ENCODE results near the gene XDH.

Gene XDH

DNA sequence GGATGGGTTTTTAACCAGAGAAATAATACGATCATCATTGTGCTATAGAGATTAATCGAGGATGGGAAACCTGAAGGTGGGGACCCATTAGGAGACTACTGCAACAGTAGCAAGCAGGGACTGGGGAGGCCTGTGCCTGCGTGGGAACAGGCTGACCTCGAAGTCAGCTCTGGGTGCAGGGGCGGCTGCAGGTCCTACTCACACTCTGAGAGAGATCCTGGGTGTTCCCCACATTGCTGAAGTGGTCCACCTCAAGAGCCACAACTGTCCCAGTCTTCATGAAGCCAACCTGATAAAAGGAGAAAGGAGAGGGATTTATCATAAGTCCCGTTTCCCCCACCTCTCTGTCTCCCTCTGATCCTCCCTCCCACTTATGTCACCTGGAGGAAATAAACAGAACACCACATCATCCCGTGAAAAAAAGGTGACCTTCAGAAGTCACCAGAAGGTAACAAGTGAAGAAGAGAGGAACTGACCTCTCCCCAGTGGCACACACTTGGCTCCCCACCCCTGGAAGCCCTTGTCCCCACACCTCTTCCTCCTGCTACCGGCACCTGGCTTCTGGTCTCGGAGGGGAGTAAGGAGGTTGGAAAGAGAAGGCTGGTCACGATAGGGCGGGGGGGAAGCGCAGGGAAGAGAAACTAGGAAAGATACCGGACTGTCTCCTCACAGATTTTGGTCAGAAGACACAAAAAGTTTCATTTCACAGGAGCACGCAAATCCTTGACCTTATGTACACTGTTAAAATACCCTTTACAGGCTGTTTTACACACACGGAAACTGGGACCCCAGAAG is 50.4 kb downstream of the XDH start:
- peak; percentile 30 for DNase-seq

GRCh38 chr2:31362581-31362980 is 52.0 kb downstream of the XDH start:
- no peak for DNase-seq

- DNase-seq, result no peak
Observed at GRCh38 chr2:31359229-31359628, 55.3 kb downstream of the XDH start.

DNA sequence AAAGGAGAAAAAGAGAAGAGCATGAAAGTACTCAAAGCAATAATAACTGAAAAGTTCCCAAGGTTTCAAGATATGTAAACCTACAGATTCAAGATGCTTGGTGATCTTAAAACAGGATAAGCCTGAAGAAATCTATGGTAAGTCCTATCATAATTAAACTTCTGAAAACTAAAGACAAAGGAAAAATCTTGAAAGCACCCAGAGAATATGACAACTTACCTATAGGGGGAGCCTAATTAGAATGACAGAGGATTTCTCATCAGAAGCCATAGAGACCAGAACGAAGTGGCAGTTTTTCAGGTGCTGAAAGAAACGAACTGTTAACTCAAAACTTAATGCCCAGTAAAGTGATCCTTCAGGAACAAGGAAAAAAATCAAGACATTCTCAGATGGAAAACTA is 59.7 kb downstream of the XDH start:
- no peak for DNase-seq

- no peak for DNase-seq
Observed at GRCh38 chr2:31353179-31353578, 61.4 kb downstream of the XDH start.

DNA sequence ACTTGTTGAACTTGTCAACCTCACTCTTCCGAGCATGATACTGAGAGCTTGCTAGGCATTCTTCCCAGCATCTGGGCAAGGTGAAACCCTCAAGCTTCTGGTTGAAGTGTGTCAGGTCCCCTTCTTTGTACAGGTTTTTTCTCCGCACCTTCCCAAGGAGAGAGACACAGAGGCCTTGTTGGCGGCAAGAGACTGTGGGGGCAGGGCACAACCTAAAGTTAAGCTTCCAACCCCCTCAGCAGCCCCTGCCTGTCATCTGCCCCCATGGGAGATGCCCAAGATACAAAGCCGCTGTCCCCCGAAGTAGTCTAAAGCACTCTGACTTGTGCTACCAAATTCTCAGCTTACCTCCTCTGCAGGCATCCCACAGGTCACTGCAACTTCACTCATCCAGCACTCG is 64.9 kb downstream of the XDH start:
- DNase-seq, result peak; percentile 24

GRCh38 chr2:31349160-31349559 is 65.4 kb downstream of the XDH start:
- no peak for DNase-seq

DNA sequence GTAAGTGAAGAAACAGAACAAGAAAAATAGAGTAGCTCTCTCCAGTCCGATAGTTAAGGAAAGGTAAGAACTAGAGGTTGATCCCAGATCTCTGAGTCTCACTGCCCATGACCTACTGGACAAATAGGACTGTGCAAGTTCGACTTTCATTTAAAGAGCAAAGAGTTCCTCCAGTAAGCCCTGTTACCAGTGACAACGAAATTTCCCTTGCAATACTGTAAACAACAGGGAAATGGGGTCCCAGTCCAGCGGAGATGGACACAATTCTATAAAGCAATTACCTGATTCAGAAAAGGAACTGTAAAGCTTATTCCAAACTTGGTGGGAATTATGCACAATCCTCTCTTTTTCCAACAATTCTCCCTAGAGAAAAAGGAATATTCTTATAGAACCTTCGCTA is 65.9 kb downstream of the XDH start:
- DNase-seq, result no peak

- DNase-seq, result no peak
Observed at GRCh38 chr2:31347750-31348149, 66.8 kb downstream of the XDH start.

- DNase-seq, result peak; percentile 21
Observed at GRCh38 chr2:31347319-31347718, 67.2 kb downstream of the XDH start.

DNA sequence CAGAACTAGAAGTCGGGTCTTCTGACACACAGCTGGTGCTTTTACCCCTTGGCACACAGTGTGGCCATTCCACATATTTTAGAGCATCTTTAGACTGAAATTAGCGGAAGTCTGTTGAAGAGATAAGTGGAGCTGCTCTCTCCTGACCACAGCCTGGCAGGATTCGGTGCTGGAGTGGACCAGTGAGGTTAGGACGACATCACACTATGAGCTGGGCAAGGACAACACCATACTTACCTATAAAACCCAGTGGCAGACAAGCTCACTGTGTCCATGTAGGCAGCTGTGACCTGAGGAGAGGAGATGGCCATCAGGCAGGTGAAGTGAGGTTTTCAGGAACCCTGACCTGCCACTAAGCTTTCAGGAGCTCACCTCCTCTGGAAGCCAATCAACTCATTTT is 70.1 kb downstream of the XDH start:
- no peak for DNase-seq

DNA sequence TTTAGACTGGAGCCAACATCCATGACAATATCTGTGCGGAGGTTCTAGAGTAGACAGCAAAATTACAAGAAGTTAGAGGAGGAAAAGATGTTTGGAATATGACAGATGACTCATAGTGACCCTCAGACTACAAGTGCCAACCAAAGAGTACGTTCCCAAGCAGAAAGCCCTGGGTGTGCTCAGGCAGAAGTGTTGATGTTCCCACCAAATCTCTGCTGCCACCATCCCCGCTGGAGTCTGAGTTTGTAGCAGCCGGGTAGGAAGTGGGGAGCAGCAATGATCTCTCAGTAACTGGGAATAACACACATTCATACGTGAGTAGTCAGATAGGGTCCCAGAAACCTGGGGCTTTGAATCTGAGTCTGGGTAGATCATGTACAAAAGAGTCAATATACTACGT is 73.2 kb downstream of the XDH start:
- DNase-seq, result no peak

DNA sequence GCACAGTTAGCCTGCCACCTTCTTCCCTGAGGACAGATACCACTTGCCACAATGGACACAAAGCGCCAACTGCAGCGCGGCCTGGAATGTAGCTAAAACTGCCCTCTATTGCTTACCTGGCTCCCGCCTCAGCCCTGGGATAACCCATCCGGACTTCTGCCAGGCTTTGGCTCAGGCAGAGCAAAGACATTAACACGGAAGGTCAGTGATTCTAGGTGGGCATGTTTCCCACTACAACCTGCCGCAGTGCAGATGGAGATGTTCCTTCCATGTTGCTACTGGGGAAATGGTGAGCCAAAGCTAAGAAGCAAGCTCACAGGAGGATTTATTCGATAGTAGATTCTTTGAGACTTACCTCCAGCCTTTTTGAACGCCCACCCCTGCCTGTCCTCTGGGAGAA is 74.8 kb downstream of the XDH start:
- no peak for DNase-seq

DNA sequence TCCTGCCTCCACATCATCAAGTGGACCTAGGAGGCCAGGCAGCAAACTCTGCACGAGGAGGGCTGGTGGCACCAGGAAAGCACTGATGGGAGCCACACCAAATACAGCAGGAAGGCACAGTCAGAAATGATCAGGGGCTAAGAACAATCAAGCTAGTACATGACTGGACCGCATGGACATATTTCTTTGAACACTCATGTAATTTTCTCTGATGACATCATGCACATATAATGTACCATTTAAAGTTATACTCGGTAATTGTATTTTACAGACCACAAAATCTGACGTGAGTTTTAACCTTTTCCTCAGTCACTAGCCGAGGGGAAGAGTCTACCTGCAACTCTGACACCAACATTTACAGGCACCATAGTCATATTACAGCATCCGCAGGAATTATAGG is 76.7 kb downstream of the XDH start:
- no peak for DNase-seq

- DNase-seq, result peak; percentile 26
Observed at GRCh38 chr2:31337197-31337596, 77.3 kb downstream of the XDH start.

- DNase-seq, result no peak
Observed at GRCh38 chr2:31335921-31336585, 78.5 kb downstream of the XDH start.

DNA sequence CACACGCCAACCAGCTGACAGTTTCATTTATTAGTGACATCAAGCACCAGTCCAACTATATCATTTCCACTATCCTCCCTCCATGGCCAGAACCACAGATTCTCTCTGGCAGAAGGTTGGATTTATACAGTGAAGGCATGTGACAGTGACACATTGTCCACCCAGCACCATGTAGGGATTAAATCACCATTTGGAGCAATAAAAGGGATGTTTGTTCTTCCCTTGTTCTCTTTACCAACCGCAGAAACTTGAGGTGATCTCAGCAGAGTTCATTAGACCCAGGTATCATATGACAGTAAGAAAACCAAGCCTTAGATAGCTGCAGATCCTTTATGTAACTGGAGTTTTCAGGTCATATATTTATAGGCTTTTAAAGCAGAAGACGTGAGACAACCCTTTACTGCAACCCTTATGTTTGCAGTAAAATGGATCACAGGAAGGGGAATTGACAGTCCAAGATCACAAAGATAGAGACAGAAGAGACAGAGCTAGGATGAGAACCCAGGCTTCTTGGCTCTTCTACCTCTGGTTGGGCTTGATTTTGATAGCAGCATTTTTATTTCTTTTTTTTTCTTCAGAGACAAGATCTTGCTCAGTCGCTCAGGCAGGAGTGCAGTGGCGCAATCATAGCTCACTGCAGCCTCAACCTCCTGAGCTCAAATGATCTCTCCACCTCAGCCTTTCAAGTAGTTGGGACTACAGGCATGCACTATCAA is 80.1 kb downstream of the XDH start:
- no peak for DNase-seq

DNA sequence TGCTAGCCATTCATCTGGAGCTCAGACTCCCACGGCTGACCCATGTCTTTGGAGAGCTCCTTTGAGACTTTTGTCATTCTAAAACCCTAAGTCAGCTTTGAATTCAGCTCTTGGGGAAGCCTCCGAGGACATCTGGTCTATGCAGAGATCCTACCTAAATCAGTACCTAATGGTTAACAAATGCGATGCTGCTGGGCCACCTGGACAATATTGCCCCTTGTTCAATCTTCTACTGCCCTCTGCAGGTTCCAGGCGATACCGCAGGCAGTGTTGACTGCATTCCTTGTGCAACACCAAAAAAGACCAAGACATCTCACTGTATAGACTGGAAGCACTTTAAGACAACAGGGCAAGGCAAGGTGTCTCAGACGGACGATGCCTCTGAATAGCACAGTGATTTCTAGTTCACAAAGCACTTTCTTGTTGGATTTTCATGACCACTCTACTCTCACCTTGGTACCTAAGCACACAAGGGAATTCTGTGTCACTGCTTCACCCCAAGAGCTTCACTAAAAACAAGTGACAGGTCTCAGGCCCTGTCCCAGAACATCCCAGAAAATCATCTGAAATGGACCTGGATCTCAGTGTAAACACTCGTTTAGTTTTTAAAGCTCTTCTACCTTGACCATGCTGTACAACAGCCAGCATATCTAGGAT is 80.9 kb downstream of the XDH start:
- DNase-seq, result peak; percentile 89

DNA sequence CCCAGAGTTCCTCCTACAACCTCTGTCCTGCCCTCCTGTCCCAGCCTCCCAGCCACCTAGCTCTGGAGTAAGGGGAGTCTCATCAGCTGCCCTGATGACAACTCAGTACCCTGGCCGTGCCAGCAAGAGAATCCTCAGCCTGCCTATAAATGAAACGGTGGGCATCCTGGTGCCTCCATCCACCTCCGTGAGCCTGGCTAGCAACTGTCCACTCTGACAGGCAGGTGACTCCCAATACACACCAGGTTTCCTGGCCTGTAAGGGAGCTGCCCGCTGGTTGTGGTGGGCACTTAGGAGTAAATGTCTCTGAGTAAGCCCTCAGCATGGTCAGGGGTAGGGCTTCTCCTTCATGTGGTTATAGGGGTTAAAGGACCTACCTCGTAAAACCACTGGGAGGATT is 81.5 kb downstream of the XDH start:
- DNase-seq, result peak; percentile 51

DNA sequence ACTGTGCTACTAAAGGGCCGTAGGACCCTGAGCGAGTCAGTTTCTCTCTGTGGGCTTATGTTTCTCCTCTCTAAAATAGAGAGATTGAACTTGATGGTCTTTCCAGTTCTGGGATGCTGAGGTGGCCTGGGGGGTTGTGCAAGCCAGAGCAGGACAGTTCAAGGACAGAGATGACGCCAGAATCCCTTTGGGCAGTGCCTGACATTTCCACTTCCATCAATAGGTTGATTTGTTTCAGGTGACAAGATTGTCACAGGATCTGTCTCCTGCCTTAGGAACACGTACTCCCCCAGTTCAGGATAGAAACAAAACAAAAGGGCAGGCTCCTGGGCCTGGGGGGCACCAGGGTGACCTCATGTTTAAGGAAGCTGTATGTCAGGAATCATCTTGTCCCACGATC is 82.0 kb downstream of the XDH start:
- DNase-seq, result peak; percentile 38

- DNase-seq, result peak; percentile 33
Observed at GRCh38 chr2:31331156-31331555, 83.4 kb downstream of the XDH start.

DNA sequence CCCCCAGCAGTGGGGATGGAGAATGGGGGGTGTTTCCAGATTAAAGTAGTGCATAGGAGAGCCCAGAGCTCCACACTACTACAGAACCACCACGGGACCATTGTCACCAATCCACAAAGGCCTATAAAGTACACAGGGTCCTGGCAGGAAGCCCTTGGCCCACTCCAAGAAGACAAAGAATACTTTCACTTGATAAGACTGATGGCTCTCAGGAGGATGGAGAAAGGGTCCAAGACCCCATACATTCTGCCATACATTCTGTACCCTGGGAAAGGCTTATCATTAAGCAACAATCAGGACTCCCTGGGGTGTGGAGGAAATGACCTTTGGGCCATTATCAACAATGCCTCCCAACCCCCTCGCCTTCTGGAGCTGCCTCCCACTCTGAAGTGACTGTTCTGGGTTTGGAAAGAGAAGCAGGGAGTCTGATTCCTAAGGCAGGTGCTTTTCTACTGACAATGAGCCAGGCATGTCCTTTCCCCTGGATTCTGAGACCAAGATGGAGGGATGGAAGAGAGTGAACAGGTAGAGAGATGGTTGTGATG is 85.4 kb downstream of the XDH start:
- peak; percentile 24 for DNase-seq

- DNase-seq, result no peak
Observed at GRCh38 chr2:31328026-31328425, 86.5 kb downstream of the XDH start.
